Astrocyte of the cerebellum (primary cell): Measurements from ENCODE around the gene CSRP1.

Source experiments
- DNase-seq: peaks from one replicate; pipeline ENCODE4 v3.0.0-alpha.2; 2011; ENCODE audit warnings: low read depth
- H3K4me3 ChIP-seq: 2 replicates; pipeline ENCODE4 v1.5.1; 2011; ENCODE audit warnings: mild to moderate bottlenecking, low read depth, low read length, moderate library complexity
- in situ Hi-C: cut with HindIII; loops from 2 replicates; pipeline ENCODE4 v1.10.0; 2017; ENCODE audit warnings: low sequenced_read_pairs
- TF ChIP-seq, protein P1 (sequence below): IDR thresholded peaks from 2 replicates; pipeline ENCODE4 v1.5.1; 2012; ENCODE audit warnings: low read length, low read depth, moderate library complexity, mild to moderate bottlenecking; ENCODE audit errors: missing control alignments

The CSRP1 gene

DNA sequence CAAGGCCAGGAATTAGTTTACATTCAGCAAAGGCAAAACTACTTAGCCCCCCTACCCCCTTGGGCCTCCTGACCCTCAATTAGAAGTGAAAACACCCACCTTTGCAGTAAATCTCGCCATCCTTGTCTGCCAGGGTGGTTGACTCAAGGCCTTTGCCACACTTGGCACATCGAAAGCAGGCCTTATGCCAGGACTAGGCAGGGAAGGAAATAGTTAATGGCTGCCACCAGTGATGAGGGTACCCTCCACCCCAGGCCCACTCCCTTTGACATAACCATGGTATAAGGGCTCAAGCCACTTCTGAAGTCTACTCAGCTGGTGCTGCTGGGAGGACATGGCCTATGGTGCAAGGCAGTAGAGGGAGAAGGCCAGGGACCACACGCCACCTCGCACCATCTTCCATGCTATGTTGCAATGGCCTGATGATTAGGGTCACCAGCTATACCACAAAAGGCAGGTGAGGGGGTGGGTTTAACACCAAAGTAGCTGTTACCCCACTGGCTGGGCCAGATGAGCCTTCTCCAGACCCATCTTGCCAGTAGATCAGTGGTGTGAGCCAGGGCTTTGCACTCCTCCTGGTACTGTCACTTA lies 21.6 kb downstream of the CSRP1 start:
- H3K4me3 ChIP-seq: no peak overlapping the region
- in situ Hi-C loops: no loop called here
- DNase-seq: no peak
- TF ChIP-seq, protein P1, sequence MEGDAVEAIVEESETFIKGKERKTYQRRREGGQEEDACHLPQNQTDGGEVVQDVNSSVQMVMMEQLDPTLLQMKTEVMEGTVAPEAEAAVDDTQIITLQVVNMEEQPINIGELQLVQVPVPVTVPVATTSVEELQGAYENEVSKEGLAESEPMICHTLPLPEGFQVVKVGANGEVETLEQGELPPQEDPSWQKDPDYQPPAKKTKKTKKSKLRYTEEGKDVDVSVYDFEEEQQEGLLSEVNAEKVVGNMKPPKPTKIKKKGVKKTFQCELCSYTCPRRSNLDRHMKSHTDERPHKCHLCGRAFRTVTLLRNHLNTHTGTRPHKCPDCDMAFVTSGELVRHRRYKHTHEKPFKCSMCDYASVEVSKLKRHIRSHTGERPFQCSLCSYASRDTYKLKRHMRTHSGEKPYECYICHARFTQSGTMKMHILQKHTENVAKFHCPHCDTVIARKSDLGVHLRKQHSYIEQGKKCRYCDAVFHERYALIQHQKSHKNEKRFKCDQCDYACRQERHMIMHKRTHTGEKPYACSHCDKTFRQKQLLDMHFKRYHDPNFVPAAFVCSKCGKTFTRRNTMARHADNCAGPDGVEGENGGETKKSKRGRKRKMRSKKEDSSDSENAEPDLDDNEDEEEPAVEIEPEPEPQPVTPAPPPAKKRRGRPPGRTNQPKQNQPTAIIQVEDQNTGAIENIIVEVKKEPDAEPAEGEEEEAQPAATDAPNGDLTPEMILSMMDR: no peak

DNA sequence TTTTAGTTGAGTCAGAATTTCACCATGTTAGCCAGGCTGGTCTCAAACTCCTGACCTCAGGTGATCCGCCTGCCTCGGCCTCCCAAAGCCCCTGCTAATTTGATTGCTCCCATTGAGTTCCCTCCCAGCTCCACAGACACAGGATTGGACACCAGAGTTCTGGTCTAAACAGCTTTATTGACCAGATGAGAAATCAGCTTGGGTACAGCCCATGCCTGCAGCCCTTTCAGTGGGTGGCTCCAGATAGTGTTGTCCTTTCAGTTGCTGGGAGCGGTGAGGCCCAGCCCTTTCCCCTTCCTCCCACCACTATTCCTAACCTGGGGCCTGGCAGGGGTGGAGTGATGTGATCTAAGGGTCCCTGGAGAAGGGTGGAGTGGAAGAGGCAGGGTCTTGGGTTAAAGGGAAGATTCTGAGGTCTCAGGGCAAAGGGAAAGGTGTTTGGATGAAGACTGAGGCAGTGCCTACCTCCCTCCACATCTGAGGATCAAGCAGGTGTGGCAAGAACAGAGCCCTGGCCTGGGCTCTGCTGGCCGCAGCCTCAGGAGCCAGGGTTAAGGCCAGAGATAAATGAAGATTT lies 23.5 kb downstream of the CSRP1 start:
- TF ChIP-seq, protein P1: no peak
- no peak overlapping the region for H3K4me3 ChIP-seq
- in situ Hi-C loops: no loop called here
- no peak for DNase-seq

DNA sequence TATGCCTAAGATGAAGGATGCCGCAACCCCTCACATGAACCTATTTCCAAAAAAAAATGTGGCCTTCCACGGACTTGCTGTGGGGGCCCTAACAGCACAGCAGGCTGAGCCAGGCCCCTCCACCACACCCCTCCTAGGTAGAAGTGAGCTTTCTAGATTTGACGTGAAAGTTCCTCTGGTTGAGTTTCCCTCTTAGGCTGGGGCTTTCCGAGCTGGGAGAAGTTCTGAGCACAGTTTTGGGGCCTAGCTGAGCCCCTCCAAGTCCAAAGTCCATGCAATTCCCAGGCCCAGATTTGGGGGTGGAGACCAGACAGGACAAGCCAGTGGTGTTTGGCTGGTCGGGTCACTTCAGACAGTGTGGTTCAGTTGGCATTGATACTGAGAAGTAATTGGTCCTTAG lies 24.2 kb downstream of the CSRP1 start:
- in situ Hi-C loops: no loop called here
- no peak overlapping the region for H3K4me3 ChIP-seq
- DNase-seq: no peak
- TF ChIP-seq, protein P1: no peak

DNA sequence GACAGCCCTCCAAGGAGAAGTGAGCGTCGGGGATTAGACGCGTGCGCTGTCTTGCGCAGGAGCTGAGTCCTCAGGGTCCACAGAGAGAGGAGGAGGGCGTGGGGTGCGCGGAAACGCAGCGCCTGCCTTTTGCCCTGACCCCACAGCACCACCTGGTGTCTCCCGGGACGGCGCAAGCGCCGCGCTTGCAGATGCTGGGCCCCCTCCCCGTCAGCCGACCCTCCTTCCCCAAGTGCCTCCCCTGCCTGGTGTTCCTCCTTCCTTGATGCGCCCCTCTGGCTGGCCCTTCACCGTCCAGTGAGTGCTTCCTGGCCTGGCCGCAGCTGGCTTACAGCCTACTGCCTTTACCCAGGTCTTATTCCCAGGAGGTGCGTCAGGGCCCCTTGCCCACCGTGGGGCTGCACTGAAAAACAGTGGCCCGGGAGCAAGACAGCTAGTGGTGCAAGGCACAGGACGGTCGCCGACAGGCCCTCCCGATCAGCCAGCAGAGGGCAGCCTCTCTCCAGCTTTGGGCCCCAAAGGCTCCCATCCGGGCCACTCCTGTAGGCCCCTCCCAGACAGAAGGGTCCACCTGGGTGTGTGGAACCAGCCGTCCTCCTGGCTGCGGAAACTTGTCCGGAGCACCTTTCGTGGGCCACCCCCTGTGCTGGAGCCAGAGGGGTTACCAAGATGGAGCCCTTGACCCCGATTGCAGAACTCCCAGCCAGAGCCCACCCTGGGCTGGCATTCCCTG lies 25.0 kb downstream of the CSRP1 start:
- peak; percentile 55 for DNase-seq
- H3K4me3 ChIP-seq: no peak overlapping the region
- TF ChIP-seq, protein P1: peak; percentile 74
- in situ Hi-C loops: no loop called here

DNA sequence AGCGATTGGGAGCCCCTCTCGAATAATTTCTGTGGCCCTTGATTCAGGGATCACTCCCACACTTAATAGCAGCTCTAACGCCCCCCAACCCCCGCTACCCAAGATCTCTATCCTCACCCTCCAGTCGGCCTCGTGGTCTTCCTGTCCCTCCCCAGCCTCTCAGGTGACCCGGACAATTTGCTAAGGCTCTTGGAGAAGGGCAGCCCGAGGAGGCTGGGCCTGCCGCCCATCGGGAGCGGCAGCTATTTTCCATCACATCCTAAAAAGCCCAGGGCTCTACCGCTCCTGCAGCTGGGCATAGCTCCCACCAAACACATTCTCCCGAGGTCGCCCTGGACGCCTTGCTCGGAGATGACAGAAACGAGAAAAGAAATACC lies 25.9 kb downstream of the CSRP1 start:
- peak overlapping the region; percentile 15 for H3K4me3 ChIP-seq
- TF ChIP-seq, protein P1: no peak
- no peak for DNase-seq
- in situ Hi-C loops: no loop called here

DNA sequence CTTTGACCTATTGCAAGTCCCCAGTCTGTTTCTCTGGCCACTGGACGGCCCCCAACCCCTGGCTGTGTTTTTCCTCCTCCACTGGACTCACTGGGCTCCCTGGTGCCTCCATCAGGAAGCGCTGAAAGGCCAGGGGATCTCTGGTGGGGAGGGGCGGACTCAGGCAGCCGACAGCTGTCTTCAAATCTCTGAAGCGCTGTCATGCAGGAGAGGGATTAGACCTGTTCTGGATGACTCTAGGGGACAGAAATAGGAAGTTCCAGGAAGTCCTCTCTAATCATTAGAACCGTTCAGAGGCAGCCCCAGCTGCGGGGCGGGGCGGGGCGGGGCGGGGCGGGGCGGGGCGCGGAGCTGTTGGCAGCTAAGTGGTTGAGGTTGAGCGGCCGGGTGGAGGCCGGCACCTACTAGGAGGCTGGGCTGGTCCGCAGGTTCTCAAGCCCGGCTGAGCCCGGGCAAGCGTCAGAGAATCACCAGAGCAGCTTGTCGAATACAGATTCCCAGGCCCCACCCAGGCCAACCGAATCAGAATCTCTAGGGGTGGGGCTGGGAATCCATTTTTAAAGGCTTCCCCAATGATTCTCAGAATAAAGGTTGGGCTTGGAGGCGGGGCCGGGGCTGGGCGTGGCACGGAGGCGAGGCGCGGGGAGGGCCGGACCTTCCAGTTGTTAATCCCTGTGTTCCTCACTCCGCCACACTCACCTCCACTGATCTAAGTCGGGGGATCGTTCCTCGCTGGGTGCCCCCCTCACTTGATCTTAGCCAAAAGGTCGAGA lies 26.5 kb downstream of the CSRP1 start:
- no peak for DNase-seq
- peak overlapping the region; percentile 15 for H3K4me3 ChIP-seq
- in situ Hi-C loops: no loop called here
- TF ChIP-seq, protein P1: no peak
